Nephron (organoid): ENCODE results near the gene CLIP1.
"Not testable (repeated sequence)": the region's sequence is repeated elsewhere in the genome, so short reads cannot be mapped to it uniquely, and the experiment has no call there.

Source experiments
- H3K27ac Mint-ChIP-seq, 3 experiments: 2 replicates each; pipeline ENCODE4 v1.8.0; 2020; ENCODE audit warnings: mixed read lengths in 3 of 3, mild to moderate bottlenecking in 2 of 3, moderate library complexity in 1 of 3
- H3K27me3 Mint-ChIP-seq: 2 replicates; pipeline ENCODE4 v1.8.0; 2021; ENCODE audit warnings: low read depth, mild to moderate bottlenecking, moderate library complexity, mixed read lengths
- H3K36me3 Mint-ChIP-seq: 2 replicates; pipeline ENCODE4 v1.8.0; 2020; ENCODE audit warnings: low read depth, mixed read lengths
- H3K4me1 Mint-ChIP-seq: 2 replicates; pipeline ENCODE4 v1.8.0; 2020; ENCODE audit warnings: mixed read lengths
- H3K4me3 Mint-ChIP-seq, 3 experiments: 2 replicates each; pipeline ENCODE4 v1.8.0; 2020; ENCODE audit warnings: mild to moderate bottlenecking in 3 of 3, mixed read lengths in 3 of 3, moderate library complexity in 2 of 3
- H3K9me3 Mint-ChIP-seq: 2 replicates; pipeline ENCODE4 v1.8.0; 2020; ENCODE audit warnings: mixed read lengths
- TF ChIP-seq, protein P1 (sequence below), 3 experiments: fragments of 200-600 bp; sonication (generic); IDR thresholded peaks; one replicate each; pipeline ENCODE4 v1.5.0; 2021; ENCODE audit warnings: antibody characterized with exemption in 3 of 3; ENCODE audit not compliant: unreplicated experiment in 3 of 3

CLIP1 gene

DNA sequence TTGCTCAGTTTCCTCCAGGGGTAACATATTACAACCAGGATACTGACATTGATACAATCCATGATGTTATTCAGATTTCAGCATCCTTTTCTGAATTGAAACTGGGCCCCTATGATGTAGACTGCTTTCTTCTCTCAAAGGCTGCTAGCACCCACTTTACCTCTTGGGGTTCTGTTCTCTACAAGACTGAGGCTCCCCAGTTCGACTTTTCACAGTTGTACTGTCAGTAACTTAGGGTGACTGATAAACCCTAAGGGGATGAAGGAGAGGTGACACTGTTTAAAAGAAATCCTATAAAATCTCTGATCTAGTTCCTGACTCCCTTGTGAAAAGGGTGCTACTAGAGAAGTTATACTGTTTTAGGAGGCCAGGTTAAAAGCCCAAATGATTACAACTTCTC, 157.0 kb downstream of the CLIP1 start:
- H3K9me3 Mint-ChIP-seq: no peaks in the 10 kb centered on the region
- peak overlapping the region; percentile 96 to 98 (median 97) for H3K4me3 Mint-ChIP-seq
- H3K27ac Mint-ChIP-seq: peak overlapping the region; percentile 88 to 97 (median 96)
- H3K4me1 Mint-ChIP-seq: peaks cover 9% of the 10 kb centered on the region
- TF ChIP-seq, protein P1, sequence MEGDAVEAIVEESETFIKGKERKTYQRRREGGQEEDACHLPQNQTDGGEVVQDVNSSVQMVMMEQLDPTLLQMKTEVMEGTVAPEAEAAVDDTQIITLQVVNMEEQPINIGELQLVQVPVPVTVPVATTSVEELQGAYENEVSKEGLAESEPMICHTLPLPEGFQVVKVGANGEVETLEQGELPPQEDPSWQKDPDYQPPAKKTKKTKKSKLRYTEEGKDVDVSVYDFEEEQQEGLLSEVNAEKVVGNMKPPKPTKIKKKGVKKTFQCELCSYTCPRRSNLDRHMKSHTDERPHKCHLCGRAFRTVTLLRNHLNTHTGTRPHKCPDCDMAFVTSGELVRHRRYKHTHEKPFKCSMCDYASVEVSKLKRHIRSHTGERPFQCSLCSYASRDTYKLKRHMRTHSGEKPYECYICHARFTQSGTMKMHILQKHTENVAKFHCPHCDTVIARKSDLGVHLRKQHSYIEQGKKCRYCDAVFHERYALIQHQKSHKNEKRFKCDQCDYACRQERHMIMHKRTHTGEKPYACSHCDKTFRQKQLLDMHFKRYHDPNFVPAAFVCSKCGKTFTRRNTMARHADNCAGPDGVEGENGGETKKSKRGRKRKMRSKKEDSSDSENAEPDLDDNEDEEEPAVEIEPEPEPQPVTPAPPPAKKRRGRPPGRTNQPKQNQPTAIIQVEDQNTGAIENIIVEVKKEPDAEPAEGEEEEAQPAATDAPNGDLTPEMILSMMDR (IDR thresholded peaks at IDR 0.05; ENCODE audit: unreplicated experiment in 3 of 3): no peak
- peaks cover 3% of the 10 kb centered on the region for H3K27me3 Mint-ChIP-seq
- H3K36me3 Mint-ChIP-seq: peaks cover 24% of the 10 kb centered on the region

DNA sequence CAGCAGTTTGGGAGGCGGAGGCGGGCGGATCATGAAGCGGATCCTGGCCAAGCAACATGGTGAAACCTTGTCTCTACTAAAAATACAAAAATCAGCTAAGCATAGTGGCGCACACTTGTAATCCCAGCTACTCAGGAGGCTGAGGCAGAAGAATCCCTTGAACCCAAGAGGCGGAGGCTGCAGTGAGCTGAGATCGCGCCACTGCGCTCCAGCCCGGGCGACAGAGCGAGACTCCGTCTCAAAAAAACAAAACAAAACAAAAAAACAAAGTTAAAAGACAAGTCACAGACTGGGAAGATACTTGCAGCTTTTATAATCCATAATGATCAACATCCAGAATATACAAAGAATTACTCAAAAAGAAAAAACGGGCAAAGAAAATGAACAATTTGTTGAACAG, 161.7 kb downstream of the CLIP1 start:
- H3K36me3 Mint-ChIP-seq: peaks cover 56% of the 10 kb centered on the region
- not testable (repeated sequence) for H3K4me1 Mint-ChIP-seq, H3K27ac Mint-ChIP-seq, H3K27me3 Mint-ChIP-seq, H3K4me3 Mint-ChIP-seq, H3K9me3 Mint-ChIP-seq

DNA sequence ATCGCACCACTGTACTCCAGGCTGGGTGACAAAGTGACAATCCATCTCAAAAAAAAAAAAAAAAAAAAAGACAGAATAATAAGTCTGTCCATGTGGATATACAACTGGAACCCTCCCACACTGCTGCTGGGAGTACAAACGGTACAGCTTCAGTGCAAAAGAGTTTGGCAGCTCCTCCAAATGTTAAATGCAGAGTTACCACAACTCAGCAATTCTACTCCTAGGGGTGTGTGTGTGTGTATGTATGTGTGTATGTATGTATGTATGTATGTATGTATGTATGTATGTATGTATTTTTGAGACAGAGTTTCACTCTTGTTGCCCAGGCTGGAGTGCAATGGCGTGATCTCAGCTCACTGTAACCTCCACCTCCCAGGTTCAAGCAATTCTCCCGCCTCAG, 163.5 kb downstream of the CLIP1 start:
- not testable (repeated sequence) for H3K27me3 Mint-ChIP-seq, H3K27ac Mint-ChIP-seq, H3K9me3 Mint-ChIP-seq, H3K4me3 Mint-ChIP-seq, H3K4me1 Mint-ChIP-seq
- peaks cover 59% of the 10 kb centered on the region for H3K36me3 Mint-ChIP-seq

DNA sequence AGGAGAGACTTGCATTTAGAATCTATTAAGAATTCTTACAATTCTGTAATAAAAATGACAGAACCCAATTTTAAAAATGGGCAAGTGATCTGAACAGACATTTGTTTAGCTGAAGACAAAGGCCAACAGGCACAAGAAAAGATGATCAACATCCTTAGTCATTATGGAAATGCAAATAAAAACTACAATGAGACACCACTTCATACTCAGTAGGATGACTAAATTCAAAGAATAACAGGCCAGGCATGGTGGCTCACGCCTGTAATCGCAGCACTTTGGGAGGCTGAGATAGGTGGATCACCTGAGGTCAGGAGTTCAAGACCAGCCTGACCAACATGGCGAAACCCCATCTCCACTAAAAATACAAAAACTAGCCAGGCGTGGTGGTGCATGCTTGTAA, 164.0 kb downstream of the CLIP1 start:
- not testable (repeated sequence) for H3K4me1 Mint-ChIP-seq, H3K27me3 Mint-ChIP-seq, H3K9me3 Mint-ChIP-seq, H3K4me3 Mint-ChIP-seq, H3K27ac Mint-ChIP-seq
- peaks cover 56% of the 10 kb centered on the region for H3K36me3 Mint-ChIP-seq

DNA sequence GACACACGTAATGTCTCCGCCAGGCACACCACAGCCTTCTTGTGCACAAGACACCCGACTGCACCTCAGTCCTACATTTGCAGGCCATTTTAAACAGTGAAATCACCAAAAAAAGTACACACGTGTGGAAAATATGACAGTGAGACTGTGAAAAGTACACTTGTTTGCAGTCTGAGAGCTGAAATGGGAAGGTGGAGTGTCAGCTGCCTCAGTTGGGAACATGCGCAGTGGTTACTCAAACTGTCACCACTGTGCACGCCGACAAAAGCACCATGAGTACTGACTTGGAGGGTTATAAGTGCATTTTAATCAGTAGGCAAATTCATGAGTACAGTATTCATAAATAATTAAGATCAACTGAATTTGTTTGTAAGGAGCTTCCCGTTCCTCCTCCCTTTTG, 171.9 kb downstream of the CLIP1 start:
- Mint-ChIP-seq H3K27me3 (no peaks in the 10 kb centered on the region), H3K4me3 (no peak overlapping the region), H3K9me3 (no peaks in the 10 kb centered on the region), H3K27ac (no peak overlapping the region), H3K4me1 (no peaks in the 10 kb centered on the region), H3K36me3 (peaks cover 28% of the 10 kb centered on the region)
- TF ChIP-seq, protein P1 (IDR thresholded peaks at IDR 0.05; ENCODE audit: unreplicated experiment in 3 of 3): no peak

DNA sequence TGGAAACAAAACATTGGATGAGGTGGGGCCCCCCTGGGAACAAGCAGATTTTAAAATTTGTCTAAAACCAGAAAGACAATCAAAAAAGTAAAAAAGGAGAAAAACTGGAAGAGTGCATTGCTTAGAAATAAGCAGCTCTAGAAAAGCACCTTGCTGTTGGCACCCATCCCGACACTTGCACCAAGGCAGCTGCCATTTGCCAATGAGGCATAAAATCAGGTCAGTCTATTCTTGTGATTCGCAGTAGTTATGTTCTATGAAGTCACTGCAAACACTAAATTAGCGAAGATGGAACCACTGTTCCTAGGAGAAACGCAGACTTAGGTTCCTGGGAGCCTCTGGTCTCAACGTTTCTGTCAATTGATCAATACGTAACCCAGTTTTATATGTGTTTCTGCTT, 172.4 kb downstream of the CLIP1 start:
- Mint-ChIP-seq H3K27ac (no peak overlapping the region), H3K4me3 (no peak overlapping the region), H3K4me1 (no peaks in the 10 kb centered on the region), H3K36me3 (peaks cover 28% of the 10 kb centered on the region), H3K9me3 (no peaks in the 10 kb centered on the region), H3K27me3 (no peaks in the 10 kb centered on the region)
- TF ChIP-seq, protein P1 (IDR thresholded peaks at IDR 0.05; ENCODE audit: unreplicated experiment in 3 of 3): no peak

DNA sequence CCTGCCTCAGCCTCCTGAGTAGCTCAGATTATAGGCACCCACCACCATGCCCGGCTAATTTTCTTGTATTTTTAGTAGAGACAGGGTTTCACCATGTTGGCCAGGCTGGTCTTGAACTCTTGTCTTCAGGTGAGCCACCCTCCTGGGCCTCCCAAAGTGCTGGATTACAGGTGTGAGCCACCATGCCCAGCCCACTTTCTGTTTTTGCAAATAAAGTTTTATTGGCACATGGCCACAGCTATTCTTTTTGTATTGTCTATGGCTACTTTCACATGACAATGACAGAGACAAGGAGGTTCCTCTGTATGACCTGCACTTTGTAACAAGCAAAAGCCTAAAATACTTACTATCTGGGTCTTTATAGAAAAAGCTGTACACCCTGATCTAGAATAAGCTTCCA, 176.9 kb downstream of the CLIP1 start:
- H3K27ac Mint-ChIP-seq: no peak overlapping the region

More for the DNA sequence above, 176.9 kb downstream of the CLIP1 start:
- Mint-ChIP-seq H3K36me3 (peaks cover 47% of the 10 kb centered on the region), H3K27me3 (no peaks in the 10 kb centered on the region), H3K4me1 (no peaks in the 10 kb centered on the region), H3K9me3 (no peaks in the 10 kb centered on the region), H3K4me3 (no peak overlapping the region)
- TF ChIP-seq, protein P1 (IDR thresholded peaks at IDR 0.05; ENCODE audit: unreplicated experiment in 3 of 3): no peak
